Sigmoid colon (tissue), 4 donors: Measurements from ENCODE around the gene YBX1.

Experiments used
- CTCF ChIP-seq, 4 experiments: fragments of 450-650 bp in 3 of 4; fragments of 200-600 bp in 1 of 4; IDR thresholded peaks; one replicate each; pipeline ENCODE4 v1.5.1; 2016 to 2019; ENCODE audit warnings: antibody characterized with exemption in 4 of 4, mild to moderate bottlenecking in 3 of 4, moderate library complexity in 2 of 4
- POLR2A ChIP-seq, 2 donors: fragments of 450-650 bp; IDR thresholded peaks; one replicate each; pipeline ENCODE4 v1.6.1; 2016; ENCODE audit warnings: antibody characterized with exemption in 2 of 2, mild to moderate bottlenecking in 2 of 2, moderate library complexity in 2 of 2
- POLR2AphosphoS5 ChIP-seq, 4 donors: sonication (generic); formaldehyde crosslinking; IDR thresholded peaks; one replicate each; pipeline ENCODE4 v1.6.1; 2017; ENCODE audit warnings: antibody characterized with exemption in 4 of 4

DNA sequence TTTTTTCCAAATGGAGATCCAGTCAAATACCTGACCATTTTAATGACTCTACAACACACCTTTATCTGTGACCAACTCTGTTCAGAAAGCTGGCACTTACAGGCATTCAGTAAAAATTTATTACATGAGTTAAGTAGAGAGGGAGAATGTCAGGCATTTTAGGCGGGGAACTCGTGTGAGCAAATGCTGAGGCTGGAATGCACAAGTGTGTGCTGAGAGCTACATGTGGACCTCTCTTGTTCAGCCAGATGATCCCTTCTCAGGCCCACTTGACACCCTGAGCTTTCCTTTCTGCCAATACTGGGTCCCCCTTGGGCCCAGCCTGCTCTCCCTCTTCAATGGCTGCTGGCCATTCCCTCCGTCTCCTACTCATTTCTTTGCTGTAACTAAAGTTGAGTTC lies 12.3 kb upstream of the YBX1 start:
- TF ChIP-seq CTCF (IDR thresholded peaks at IDR 0.05) (no peak), POLR2A (IDR thresholded peaks at IDR 0.05) (no peak), POLR2AphosphoS5 (IDR thresholded peaks at IDR 0.05) (no peak)
